GM18511 (cell line): Measurements from ENCODE around the gene LIFR.

Source experiments
- ATAC-seq: cut with Tn5 transposase; IDR thresholded peaks from one replicate; pipeline ENCODE4 v1.9.1; 2021; ENCODE audit warnings: mild to moderate bottlenecking, moderate library complexity; ENCODE audit not compliant: unreplicated experiment

LIFR gene

GRCh38 chr5:38446029-38446522, 110.4 kb downstream of the LIFR start:
- no peak for ATAC-seq

GRCh38 chr5:38445374-38446028, 110.9 kb downstream of the LIFR start:
- no peak for ATAC-seq

DNA sequence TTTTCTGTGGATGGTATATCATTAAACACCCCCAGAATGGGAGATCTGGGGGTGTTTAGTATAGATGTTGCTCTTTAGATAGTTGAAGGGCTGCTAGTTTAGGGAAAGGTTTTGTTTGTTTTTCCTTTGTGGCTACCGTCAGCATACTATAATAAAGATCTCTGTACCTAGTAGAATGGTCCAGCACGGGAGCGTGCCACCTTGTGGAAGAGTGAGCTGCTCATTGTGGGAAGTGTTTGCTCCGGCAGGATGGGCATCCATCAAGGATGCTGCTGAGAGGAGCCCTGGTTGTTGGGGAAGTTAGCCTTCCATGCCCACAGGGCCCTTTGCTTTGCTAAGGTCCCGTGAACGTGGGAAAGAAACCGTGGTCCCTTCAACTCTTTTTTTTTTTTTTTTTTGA, 113.1 kb downstream of the LIFR start:
- ATAC-seq, result no peak

- no peak for ATAC-seq
These were observed 114.2 kb downstream of the LIFR start for GRCh38 chr5:38442247-38442573.

- ATAC-seq, result peak; percentile 99
These were observed 114.8 kb downstream of the LIFR start for GRCh38 chr5:38441453-38442246.

DNA sequence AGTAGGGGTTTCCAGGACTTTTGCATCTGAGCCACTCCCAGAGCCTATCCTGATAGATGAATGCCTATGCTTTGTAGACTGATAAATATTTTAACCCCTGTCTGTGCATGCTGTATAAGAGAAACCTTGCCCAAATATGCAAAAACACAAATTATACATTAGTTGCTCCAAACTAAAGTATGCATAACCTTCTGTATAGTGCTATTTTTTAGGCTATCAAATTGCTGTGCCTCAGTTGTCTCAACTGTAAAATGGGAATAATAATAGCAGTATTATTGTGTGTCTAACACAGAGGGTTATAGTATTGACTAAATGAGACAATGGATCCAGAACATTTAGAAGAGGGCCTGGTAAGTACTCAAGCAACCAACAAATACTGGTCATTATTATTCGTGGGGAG, 117.7 kb downstream of the LIFR start:
- no peak for ATAC-seq

GRCh38 chr5:38434966-38435705, 121.3 kb downstream of the LIFR start:
- ATAC-seq, result no peak

DNA sequence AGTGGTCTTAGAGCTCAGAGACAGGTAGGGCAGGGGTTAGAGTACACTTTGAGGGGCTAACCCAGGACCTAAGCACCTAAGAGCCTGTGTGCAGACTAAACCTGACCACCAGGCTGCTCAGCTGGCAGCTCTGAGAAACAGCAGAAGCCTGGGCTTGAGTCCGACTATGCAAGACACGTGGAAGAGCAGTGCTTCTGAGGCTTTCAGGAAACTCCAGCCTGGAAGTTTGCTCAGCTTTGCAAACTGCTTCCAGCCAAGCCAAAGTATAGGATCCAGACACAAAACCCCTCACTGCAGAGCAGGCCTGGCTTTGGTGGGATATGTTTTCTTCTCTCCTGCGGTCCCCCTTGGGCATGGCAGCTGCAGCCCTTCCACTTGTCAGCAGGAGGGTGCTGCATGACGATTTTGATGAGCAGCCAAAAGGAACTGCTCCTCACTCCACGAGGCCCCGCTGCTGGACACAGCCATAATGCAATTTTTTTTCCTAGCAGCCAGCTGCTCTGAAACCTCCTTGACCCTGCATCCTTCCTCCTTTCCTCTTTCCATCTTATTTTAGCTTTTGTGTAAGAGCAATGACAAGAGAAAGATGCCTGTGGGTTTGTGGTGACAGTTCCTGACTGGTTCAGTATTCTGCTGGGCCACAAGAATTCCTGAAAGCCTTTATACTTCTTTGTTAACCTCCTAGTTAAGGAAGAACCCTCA, 123.1 kb downstream of the LIFR start:
- ATAC-seq, result no peak

- ATAC-seq, result no peak
These were observed 125.1 kb downstream of the LIFR start for GRCh38 chr5:38431242-38431853.

DNA sequence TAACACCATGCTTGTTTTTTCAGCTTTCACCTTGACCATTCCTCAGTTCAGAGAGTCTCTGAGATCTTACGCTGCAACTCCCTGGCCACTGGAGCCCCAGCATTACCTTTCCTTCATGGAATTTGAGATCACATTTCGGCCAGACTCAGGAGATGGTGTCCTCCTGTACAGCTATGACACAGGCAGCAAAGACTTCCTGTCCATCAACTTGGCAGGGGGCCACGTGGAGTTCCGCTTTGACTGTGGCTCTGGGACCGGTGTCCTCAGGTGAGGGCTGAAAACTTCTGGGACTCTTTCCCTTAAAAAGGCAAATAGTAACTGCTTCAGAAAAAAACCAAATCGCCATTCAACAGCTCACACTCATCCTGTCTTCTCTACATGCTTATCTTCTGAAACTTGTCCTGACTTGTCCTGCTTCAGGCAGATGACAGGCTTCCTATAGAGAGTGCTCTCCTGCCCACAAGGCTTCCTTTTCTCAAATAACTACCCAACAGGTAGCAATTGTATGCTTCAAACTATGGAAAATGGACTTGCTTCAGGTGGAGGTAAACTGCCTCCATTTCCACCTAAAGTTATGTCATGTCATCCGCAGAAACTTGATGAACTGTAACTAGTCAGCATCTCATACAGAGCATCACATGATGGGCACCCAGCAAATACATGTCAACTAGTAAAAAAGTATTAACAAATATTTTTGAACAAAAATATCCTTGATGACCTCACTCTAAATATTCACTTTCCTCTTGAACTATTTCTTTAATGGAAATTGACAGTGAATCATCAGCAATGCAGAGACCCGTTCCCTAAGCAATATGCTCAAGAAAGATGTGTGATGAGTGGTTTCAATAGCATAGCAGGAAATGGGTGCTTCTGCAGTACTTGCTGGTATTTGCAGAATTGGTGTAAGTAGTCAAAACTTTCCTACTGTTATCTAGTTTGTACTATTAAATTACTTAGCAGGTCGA, 129.2 kb downstream of the LIFR start:
- no peak for ATAC-seq

DNA sequence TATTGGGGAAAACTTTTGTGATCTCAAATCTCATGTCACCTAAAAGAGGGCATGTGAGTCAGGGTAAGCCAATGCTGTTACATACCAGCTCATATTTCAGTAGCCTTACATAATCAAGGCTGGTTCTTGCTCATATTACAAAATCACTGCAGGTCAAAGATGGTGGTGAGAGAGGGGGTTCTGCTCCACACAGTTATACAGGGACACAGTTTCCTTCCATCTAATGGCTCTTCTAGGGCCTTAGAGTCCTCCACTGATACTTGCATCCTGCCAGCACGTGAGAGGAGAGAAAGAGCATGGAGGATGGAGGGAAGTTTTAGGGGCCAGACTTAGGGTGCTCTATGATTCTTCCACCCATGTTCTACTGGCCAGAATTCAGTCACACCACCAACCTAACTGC, 130.0 kb downstream of the LIFR start:
- ATAC-seq, result no peak
